HUES6 (cell line): ENCODE data around the gene PRMT5.

Source experiments
- H3K27ac ChIP-seq: 2 replicates; pipeline ENCODE4 v1.7.0; 2013; ENCODE audit warnings: low read depth, mild to moderate bottlenecking, low read length, inconsistent platforms
- H3K27me3 ChIP-seq: 2 replicates; pipeline ENCODE4 v1.6.1; 2013; ENCODE audit warnings: low read length; ENCODE audit not compliant: control insufficient read depth, insufficient read depth
- H3K36me3 ChIP-seq: 2 replicates; pipeline ENCODE4 v1.6.1; 2013; ENCODE audit warnings: low read length; ENCODE audit not compliant: control insufficient read depth, insufficient read depth
- H3K4me1 ChIP-seq: 2 replicates; pipeline ENCODE4 v1.6.1; 2013; ENCODE audit warnings: low read length; ENCODE audit not compliant: control insufficient read depth, insufficient read depth
- H3K4me3 ChIP-seq: 2 replicates; pipeline ENCODE4 v1.5.1; 2013; ENCODE audit warnings: low read depth, low read length
- H3K9ac ChIP-seq: one replicate; pipeline ENCODE4 v1.6.1; 2013; ENCODE audit warnings: mild to moderate bottlenecking, low read length
- H3K9me3 ChIP-seq: 2 replicates; pipeline ENCODE4 v1.6.1; 2013; ENCODE audit warnings: low read depth, low read length; ENCODE audit not compliant: control insufficient read depth, insufficient read depth

PRMT5 gene

DNA sequence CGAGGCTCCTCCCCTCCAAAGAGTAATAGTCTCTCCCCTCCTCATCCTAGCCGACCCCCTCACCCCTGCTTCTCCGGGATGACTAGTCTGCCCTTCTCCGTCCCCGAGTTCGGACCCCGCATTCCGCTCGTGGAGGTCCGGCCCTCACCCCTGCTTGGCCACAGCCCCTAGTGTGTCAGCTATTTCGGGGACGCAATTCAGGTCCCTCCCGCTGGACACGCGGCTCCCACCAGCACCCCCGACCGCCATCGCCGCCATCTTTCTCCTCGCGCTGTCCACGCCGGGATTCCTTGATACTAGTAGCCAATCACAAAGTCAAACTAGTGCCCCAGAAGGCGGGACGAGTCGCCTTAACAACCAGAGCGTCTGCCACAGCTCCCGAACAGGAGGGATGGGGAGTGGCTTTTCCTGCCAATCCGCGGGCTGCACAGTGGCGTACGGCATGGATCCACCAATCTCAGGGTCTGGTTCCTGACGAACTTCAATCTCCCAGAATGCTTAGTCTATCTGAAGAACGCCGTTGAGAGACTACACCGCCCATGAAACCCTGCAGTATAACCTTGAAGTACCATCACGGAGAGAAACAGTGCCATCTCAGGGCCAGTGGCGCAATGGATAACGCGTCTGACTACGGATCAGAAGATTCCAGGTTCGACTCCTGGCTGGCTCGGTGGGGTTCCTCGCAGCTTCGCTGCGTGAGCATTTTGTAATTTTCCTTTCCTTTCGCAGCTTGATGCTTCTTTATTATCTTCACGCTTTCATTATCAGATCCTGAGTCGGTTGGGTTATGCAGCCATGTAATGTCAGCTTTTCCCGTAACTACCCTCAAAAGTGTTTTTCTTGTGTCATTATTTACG is at the start of gene PRMT5:
TSS of gene PRMT5 (minus strand) at position 273 of the 857 bp plus-strand sequence. CDS start at position 258, 15 bp downstream.
- H3K4me3 ChIP-seq = peak within 1 kb of the TSS; percentile 86
- peak within 1 kb of the TSS; percentile 77 for H3K27ac ChIP-seq
- H3K4me1 ChIP-seq = no peaks in the 10 kb centered on the region; the same call in 1 of the 2 replicates
- H3K27me3 ChIP-seq = no peaks in the 10 kb centered on the region
- peak within 1 kb of the TSS; percentile 91 for H3K9ac ChIP-seq
- H3K36me3 ChIP-seq = peaks cover 29% of the 10 kb centered on the region
- H3K9me3 ChIP-seq = no peaks in the 10 kb centered on the region

DNA sequence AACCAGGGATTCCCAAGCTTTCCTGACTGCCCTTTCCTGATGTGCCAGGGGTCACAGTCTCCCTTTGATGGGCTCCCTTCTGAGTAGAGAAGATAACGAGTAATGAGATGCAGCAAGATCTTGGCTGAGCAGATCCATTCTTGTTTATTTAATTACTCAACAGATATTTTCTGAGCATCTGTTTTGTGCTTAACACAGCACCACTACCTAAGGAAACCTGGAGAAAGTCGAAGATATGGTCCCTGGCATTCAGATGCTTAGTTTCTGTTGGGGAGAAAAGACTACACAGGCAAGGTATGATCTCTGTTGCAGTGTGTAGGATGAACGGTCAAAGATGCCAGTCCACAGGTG is 49.3 kb upstream of the PRMT5 start:
- peaks cover 13% of the 10 kb centered on the region; the same call in 1 of the 2 replicates for H3K27me3 ChIP-seq
- peak overlapping the region; percentile 69; the same call in 1 of the 2 replicates for H3K4me3 ChIP-seq
- H3K9me3 ChIP-seq = no peaks in the 10 kb centered on the region
- peak overlapping the region; percentile 65 for H3K9ac ChIP-seq
- peak overlapping the region; percentile 66; the same call in 1 of the 2 replicates for H3K27ac ChIP-seq
- peaks cover 51% of the 10 kb centered on the region for H3K36me3 ChIP-seq
- H3K4me1 ChIP-seq = peaks cover 47% of the 10 kb centered on the region

DNA sequence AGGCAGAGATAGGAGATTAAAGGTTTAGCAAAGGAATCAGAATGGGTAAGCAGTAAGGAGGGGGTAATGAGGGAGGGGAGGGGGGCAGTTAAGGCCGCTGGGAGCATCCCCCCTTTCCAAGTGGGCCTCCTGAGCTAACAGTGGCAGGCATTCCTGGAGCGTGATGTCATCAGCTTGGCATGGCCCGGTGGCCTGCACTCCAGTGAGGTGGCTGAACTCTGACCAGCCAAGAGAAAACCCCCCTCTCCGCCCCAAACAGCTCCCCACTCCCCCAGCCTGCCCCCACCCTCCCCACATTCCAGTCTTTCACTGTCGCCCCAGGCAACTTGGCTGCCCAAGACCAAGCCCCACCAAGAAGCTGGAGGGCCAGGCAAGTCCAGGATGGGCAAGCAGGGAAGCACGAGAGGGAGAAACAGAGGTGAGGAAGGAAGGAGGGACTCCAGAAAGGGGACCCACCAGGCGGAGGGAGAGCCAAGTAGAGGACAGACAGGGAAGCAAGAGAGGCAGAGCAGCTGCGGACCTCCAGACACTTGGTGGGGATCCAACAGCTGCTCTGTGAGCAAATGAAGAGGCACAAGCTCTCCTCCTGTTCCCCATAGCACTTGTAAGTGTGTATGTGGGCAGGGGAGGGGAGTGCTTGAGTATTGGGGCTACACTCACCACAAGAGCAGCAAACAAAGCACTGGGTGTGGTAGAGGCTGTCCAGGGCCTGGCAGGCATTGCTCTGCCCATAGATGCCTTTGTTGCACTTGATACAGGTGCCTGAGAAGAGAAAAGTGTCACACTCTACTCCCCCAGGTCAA is 48.7 kb upstream of the PRMT5 start:
- H3K9me3 ChIP-seq = no peaks in the 10 kb centered on the region
- H3K4me3 ChIP-seq = peak overlapping the region; percentile 69
- H3K27ac ChIP-seq = peak overlapping the region; percentile 80
- peaks cover 56% of the 10 kb centered on the region for H3K36me3 ChIP-seq
- H3K27me3 ChIP-seq = peaks cover 13% of the 10 kb centered on the region; the same call in 1 of the 2 replicates
- peaks cover 44% of the 10 kb centered on the region for H3K4me1 ChIP-seq
- H3K9ac ChIP-seq = peak overlapping the region; percentile 77

DNA sequence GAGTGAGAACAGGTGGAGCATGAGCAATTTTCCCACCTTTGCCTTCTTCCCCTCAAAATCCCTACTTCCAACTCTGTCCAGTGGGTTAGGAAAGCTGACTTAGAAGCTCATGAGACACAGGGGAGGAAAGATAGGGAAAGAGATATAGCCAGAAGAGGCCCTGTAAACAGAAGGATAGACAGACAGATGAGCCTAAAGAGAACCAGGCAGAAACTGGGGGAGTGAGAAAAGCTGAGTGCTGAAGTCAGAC is 48.2 kb upstream of the PRMT5 start:
- Histone ChIP-seq H3K36me3 (peaks cover 62% of the 10 kb centered on the region), H3K27ac (peak overlapping the region; percentile 80), H3K4me1 (peaks cover 44% of the 10 kb centered on the region), H3K4me3 (peak overlapping the region; percentile 33), H3K27me3 (peaks cover 13% of the 10 kb centered on the region; the same call in 1 of the 2 replicates), H3K9ac (peak overlapping the region; percentile 77), H3K9me3 (no peaks in the 10 kb centered on the region)

DNA sequence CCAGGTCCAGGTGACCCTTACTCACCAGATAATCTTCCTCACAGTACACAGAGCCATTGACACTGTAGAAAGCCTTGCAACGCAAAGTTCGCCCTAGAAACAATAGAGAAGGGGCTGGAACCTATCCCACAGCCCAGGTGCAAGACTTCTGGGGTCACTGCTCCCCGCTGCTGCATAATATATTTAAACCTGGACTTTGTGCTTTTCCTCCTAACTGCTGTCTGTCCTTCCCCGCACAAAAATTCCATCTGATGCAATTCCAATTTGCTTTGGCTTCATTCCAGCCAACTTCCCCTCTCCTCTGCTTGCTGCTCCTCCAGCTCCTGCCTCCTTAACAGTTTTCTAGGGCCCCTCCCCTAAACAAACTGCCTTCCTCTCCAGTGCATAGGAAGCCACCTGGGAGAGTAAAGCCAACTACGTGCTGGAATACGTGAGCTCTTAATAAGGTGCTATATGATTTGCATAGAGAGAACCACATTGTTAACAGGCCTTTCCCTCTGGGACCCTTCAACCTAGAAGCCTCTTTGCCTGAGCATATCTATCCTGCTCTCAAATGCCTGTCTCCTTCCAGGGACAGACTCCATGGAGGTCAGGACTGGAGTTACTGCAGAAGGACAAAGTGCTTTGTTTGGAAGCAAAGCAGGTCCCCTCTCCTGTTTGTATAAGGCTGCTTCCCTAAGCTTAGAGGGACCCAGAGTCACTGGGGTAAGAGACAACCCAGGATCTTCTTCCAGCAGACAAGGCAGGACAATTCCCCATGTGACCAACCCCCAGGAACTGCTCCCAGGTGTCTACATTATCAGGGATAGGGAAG is 47.7 kb upstream of the PRMT5 start:
- peak overlapping the region; percentile 77 for H3K9ac ChIP-seq
- peak overlapping the region; percentile 80 for H3K27ac ChIP-seq
- no peaks in the 10 kb centered on the region for H3K9me3 ChIP-seq
- H3K36me3 ChIP-seq = peaks cover 67% of the 10 kb centered on the region
- H3K4me3 ChIP-seq = peak overlapping the region; percentile 33
- peaks cover 44% of the 10 kb centered on the region for H3K4me1 ChIP-seq
- H3K27me3 ChIP-seq = peaks cover 11% of the 10 kb centered on the region; the same call in 1 of the 2 replicates

DNA sequence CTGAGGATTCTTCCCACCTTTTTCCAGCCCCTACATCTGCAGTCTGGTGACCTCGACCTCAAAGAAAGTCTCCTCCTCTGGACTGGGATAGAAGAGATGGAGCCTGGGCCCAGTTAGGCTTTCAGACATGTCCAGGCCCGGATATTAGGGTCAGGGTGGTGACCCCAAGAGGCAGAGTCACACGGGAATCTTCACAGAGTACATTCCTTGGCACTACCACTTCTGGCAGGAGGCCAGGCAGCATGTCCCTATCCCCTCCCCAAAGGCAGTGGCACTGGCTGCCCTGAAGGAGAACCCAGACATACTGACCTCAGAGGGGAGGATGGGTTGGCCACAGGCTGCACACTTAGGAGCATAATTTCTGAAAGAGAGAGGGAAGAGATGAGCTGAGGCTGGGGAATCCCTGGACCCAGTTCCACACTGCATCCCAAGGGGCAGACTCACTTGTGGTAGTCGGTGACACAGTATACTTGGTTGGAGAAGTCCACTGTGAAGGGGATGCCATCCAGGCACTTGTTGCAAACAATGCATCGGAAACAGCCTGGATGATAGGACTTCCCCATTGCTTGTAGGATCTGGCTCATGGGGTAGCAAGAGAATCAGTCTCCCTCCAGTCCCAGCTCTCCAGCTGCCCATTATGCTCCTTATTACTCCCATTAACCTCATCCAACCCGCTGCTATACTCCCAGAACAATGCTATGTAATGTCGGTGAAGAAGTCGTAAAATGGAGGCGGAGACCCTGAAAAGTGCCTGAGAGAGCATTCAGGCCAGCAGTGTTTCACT is 45.5 kb upstream of the PRMT5 start:
- no peaks in the 10 kb centered on the region for H3K27me3 ChIP-seq
- no peaks in the 10 kb centered on the region for H3K9me3 ChIP-seq
- H3K4me1 ChIP-seq = peaks cover 38% of the 10 kb centered on the region
- H3K36me3 ChIP-seq = peaks cover 74% of the 10 kb centered on the region
- no peak overlapping the region for H3K4me3 ChIP-seq
- no peak overlapping the region for H3K27ac ChIP-seq
- no peak overlapping the region for H3K9ac ChIP-seq

DNA sequence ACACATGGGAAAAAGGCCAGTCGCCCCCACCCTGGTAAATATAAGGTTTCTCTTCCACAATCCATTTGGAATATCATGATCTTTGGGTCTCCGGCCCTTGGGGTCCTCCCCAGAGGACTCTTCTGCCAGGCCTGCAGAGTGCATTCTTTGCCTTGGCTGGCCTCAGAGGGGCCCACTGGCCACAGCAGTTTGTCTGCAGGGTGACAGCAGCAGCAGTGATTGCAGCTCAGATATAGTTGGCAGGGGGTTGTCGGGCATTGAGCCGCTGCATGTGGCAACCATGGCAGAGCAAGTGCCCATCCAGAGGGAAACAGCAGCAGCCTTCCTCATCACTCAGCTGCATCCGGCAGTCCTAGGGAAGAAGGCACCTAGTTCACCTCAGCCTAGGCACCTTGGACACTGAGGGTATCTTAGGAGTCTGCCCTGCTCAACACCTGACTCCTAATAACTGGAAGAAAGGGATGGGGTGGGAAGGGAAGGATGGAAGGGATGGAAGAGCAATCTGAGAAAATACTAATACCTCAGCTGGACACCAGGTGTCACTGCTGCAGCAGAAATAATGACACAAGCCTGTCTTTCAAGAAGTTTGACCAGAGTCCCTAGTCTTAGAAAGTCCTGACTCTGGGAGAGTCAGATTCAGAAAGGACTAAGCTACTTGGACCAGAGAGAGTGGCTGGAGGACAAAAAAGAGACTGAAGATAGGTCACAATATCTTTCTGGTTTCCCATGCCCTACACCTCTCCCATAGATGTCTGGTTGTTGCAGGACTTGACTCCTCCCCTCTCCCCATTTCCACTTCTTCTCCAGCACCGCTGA is 44.2 kb upstream of the PRMT5 start:
- Histone ChIP-seq H3K9ac (no peak overlapping the region), H3K9me3 (no peaks in the 10 kb centered on the region), H3K4me3 (no peak overlapping the region), H3K27ac (no peak overlapping the region), H3K4me1 (peaks cover 25% of the 10 kb centered on the region), H3K27me3 (no peaks in the 10 kb centered on the region), H3K36me3 (peaks cover 72% of the 10 kb centered on the region)

DNA sequence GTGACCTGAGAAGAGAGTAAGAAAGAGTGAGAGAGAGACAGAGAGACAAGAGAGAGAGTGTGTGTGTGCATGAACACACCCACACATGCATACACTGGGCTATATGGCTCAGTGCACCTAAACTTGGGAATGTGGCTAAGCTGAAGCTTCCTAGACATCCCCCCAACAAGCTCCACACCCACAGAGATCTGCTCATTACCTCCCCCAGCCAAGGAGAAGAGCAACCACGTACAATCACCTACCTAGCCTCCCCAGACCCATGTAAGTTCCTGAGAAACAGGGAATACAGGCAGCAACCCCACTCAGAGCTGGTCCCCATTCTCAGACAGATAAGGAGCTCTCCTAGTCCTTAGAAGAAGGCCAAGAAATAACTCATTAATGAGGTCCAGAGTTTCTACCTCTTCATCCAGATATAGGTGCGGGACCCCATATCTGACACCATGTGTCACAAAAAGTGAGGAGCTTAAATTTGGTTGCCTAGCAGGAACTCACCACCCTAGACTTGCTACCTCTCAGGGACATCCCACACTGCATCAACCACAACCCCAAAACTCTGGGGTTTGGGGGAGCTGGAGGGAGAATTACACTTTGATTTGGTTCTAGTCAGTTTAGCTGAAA is 43.2 kb upstream of the PRMT5 start:
- H3K27ac ChIP-seq = no peak overlapping the region
- H3K4me3 ChIP-seq = no peak overlapping the region
- no peak overlapping the region for H3K9ac ChIP-seq
- H3K27me3 ChIP-seq = no peaks in the 10 kb centered on the region
- peaks cover 66% of the 10 kb centered on the region for H3K36me3 ChIP-seq
- no peaks in the 10 kb centered on the region for H3K9me3 ChIP-seq
- peaks cover 16% of the 10 kb centered on the region for H3K4me1 ChIP-seq

DNA sequence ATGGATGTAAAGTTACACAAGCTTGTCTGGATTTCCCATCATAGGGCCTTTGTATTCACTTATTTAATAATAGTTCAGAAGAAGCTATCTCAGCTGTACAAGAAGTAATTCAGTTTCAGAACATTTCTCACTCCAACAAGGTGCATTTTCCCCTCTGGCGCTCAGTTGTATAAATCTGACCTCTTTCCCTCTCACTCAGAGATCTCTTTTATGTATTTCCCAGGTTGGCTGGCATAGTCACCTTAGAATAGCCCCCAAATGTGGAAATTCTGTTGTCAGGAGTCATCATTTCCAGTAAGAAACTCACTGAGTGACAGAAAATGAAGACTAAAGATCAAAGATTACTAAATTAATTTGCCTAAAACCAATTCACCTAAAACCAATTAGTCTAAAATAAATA is 42.0 kb upstream of the PRMT5 start:
- H3K4me3 ChIP-seq = no peak overlapping the region
- H3K4me1 ChIP-seq = peaks cover 4% of the 10 kb centered on the region; the same call in 1 of the 2 replicates
- no peak overlapping the region for H3K9ac ChIP-seq
- H3K9me3 ChIP-seq = no peaks in the 10 kb centered on the region
- no peaks in the 10 kb centered on the region for H3K27me3 ChIP-seq
- peaks cover 55% of the 10 kb centered on the region for H3K36me3 ChIP-seq
- H3K27ac ChIP-seq = no peak overlapping the region
